ENCODE data around the gene DEK.

DNA sequence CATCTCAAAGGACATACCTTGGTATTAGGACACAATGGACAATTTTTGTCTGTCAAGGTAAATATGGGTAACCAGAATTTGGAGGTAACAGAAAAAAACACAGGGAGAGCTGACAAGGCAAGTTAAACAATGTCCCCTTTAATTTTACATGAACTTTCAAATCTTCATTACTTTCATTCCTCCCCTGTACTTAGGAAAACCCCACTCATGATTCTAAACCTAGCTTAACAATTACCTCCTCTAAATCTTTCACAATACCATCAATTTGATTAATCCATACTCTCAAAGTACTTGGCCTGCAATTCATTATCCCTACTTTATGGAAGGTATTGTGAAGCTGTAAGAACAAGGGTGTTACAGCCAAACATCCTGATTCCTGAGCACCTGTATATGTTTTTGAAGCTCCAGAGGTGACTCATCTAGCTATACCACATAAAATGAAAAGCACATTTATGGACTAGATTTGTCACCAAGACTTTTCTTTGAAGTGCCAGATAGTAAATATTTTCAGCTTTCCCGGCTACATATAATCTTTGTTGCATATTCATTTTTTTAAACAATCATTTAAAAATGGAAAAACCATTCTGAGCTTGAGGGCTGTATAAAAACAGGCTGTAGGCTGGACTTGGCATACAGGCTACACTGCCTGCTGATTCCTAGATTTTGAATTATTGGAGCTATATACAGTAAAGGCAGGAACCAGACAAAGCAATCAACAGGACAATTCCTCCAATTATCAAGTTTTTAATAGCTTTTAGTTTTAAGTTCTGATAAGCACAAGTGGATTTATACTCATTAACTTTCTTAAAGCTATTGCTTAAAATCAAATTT is 22.9 kb downstream of the DEK start:
- TF ChIP-seq SMAD9 (CRISPR knock-in tag; IDR thresholded peaks at IDR 0.05) (no peak), ZBTB21 (CRISPR knock-in tag; IDR thresholded peaks at IDR 0.05) (no peak), YY1 (IDR thresholded peaks at IDR 0.05; ENCODE audit: insufficient read depth, insufficient replicate concordance, low read depth, low read length) (no peak), SNRNP70 (IDR thresholded peaks at IDR 0.05; ENCODE audit: low read depth, low read length) (no peak), NR2F6 (IDR thresholded peaks at IDR 0.05) (no peak), NR2F6 (CRISPR knock-in tag; IDR thresholded peaks at IDR 0.05) (no peak), ZNF3 (CRISPR knock-in tag; IDR thresholded peaks at IDR 0.05) (no peak), SP1 (IDR thresholded peaks at IDR 0.05) (no peak), SP1 (CRISPR knock-in tag; IDR thresholded peaks at IDR 0.05) (no peak), ZSCAN9 (CRISPR knock-in tag; IDR thresholded peaks at IDR 0.05; ENCODE audit: borderline replicate concordance) (no peak), ZNF713 (CRISPR knock-in tag; IDR thresholded peaks at IDR 0.05) (no peak), FOSL1 (CRISPR knock-in tag; IDR thresholded peaks at IDR 0.05; ENCODE audit: borderline replicate concordance) (no peak), ASH2L (IDR thresholded peaks at IDR 0.05; ENCODE audit: insufficient read length, low read depth, low read length) (no peak)
- TF ChIP-seq, protein P1, sequence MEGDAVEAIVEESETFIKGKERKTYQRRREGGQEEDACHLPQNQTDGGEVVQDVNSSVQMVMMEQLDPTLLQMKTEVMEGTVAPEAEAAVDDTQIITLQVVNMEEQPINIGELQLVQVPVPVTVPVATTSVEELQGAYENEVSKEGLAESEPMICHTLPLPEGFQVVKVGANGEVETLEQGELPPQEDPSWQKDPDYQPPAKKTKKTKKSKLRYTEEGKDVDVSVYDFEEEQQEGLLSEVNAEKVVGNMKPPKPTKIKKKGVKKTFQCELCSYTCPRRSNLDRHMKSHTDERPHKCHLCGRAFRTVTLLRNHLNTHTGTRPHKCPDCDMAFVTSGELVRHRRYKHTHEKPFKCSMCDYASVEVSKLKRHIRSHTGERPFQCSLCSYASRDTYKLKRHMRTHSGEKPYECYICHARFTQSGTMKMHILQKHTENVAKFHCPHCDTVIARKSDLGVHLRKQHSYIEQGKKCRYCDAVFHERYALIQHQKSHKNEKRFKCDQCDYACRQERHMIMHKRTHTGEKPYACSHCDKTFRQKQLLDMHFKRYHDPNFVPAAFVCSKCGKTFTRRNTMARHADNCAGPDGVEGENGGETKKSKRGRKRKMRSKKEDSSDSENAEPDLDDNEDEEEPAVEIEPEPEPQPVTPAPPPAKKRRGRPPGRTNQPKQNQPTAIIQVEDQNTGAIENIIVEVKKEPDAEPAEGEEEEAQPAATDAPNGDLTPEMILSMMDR (CRISPR knock-in tag; IDR thresholded peaks at IDR 0.05), result no peak
- TF ChIP-seq, protein P2, sequence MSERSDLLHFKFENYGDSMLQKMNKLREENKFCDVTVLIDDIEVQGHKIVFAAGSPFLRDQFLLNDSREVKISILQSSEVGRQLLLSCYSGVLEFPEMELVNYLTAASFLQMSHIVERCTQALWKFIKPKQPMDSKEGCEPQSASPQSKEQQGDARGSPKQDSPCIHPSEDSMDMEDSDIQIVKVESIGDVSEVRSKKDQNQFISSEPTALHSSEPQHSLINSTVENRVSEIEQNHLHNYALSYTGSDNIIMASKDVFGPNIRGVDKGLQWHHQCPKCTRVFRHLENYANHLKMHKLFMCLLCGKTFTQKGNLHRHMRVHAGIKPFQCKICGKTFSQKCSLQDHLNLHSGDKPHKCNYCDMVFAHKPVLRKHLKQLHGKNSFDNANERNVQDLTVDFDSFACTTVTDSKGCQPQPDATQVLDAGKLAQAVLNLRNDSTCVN (CRISPR knock-in tag; IDR thresholded peaks at IDR 0.05; ENCODE audit: borderline replicate concordance), result no peak
- TF ChIP-seq, protein P3, sequence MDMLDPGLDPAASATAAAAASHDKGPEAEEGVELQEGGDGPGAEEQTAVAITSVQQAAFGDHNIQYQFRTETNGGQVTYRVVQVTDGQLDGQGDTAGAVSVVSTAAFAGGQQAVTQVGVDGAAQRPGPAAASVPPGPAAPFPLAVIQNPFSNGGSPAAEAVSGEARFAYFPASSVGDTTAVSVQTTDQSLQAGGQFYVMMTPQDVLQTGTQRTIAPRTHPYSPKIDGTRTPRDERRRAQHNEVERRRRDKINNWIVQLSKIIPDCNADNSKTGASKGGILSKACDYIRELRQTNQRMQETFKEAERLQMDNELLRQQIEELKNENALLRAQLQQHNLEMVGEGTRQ (IDR thresholded peaks at IDR 0.05; ENCODE audit: low read depth, low read length), result no peak
- TF ChIP-seq, protein P3 (CRISPR knock-in tag; IDR thresholded peaks at IDR 0.05; ENCODE audit: borderline replicate concordance), result no peak
